Muscle of leg (tissue), 11 donors: ENCODE measurements around the gene C9orf50. TPM values are rescaled to one million over a fixed set of nuclear protein-coding genes. Genes with fewer than 3 reads are reported as not detected.

Experiments
- DNase-seq: peaks from one replicate; pipeline ENCODE4 v3.0.0; 2013
- H3K27ac ChIP-seq: one replicate; pipeline ENCODE4 v1.5.1; 2013; ENCODE audit warnings: mild to moderate bottlenecking, low read length, control low read depth
- H3K27me3 ChIP-seq: one replicate; pipeline ENCODE4 v1.6.1; 2013; ENCODE audit warnings: low read length; ENCODE audit not compliant: control insufficient read depth, insufficient read depth
- H3K36me3 ChIP-seq: one replicate; pipeline ENCODE4 v1.6.1; 2013; ENCODE audit warnings: low read length; ENCODE audit not compliant: control insufficient read depth, insufficient read depth
- H3K4me1 ChIP-seq: one replicate; pipeline ENCODE4 v1.6.1; 2013; ENCODE audit warnings: low read length; ENCODE audit not compliant: control insufficient read depth, insufficient read depth
- H3K4me3 ChIP-seq: one replicate; pipeline ENCODE4 v1.5.1; 2013; ENCODE audit warnings: low read length, control low read depth
- H3K9me3 ChIP-seq: replicated peaks from 2 replicates; pipeline ENCODE4 v1.6.1; 2013; ENCODE audit warnings: low read depth, low read length; ENCODE audit not compliant: control insufficient read depth
- WGBS: methylation state at CpG from one replicate; pipeline ENCODE4 v1.1.5; 2013; ENCODE audit warnings: missing lambda C conversion rate; ENCODE audit not compliant: insufficient coverage; 5-methylcytosine and 5-hydroxymethylcytosine counted together
- polyA plus RNA-seq, 8 donors: library from polyadenylated mRNA; unstranded; fragments of 120-200 nt; gene quantifications; one replicate each; pipeline versions ENCODE4 v1.2.1 to v1.2.3, GENCODE V29; 2013; ENCODE audit warnings: inconsistent platforms in 1 of 8, low replicate concordance in 1 of 8; ENCODE audit not compliant: insufficient read length in 8 of 8, insufficient read depth in 1 of 8
- total RNA-seq: library from RNA; stranded (reverse); fragments of 120-200 nt; gene quantifications from one replicate; pipeline ENCODE4 v1.2.4, GENCODE V29; 2013

Gene C9orf50
- total and polyA plus RNA-seq, 9 donors = 0.15 to 0.26 (median 0.19) TPM; not detected in 5

- Histone ChIP-seq H3K4me3 (no peak overlapping the region), H3K36me3 (no peaks in the 10 kb centered on the region), H3K4me1 (peaks cover 25% of the 10 kb centered on the region), H3K27ac (no peak overlapping the region), H3K9me3 (no peaks in the 10 kb centered on the region), H3K27me3 (peaks cover 4% of the 10 kb centered on the region)
- DNase-seq = no peak
- WGBS = 54% methylated on average over 4 of the region's 5 CpGs
Observed at GRCh38 chr9:129591916-129592315, 29.0 kb downstream of the C9orf50 start.

DNA sequence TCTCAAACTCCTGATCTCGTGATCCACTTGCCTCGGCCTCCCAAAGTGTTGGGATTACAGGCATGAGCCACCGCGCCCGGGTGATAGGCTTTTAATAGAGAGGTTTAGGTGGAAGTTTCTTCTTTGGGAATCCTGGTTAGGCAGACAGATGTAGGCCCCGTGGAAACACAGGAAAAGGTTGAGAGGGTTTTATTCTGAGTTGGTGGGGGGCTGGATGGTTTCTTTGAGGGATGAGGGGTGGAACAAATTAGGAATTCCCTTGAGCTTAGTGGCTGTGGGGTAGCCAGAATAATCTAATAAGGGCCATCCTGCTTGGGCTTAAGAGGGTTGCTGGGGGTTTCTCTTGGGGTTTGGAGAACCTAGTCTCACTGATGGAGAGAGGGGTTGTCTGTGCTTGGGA is 30.4 kb downstream of the C9orf50 start:
- H3K9me3 ChIP-seq = no peaks in the 10 kb centered on the region
- peaks cover 19% of the 10 kb centered on the region for H3K4me1 ChIP-seq
- H3K36me3 ChIP-seq = no peaks in the 10 kb centered on the region
- H3K4me3 ChIP-seq = no peak overlapping the region
- H3K27me3 ChIP-seq = no peaks in the 10 kb centered on the region
- H3K27ac ChIP-seq = no peak overlapping the region
- 77% methylated on average over 4 of the region's 6 CpGs for WGBS
- no peak for DNase-seq

GRCh38 chr9:129587487-129588262 is 33.2 kb downstream of the C9orf50 start:
- Histone ChIP-seq H3K9me3 (no peaks in the 10 kb centered on the region), H3K27ac (peak overlapping the region; percentile 65), H3K27me3 (no peaks in the 10 kb centered on the region), H3K4me1 (peaks cover 18% of the 10 kb centered on the region), H3K4me3 (no peak overlapping the region), H3K36me3 (no peaks in the 10 kb centered on the region)
- WGBS = 65% methylated on average over 9 of the region's 23 CpGs
- DNase-seq = peak; percentile 77

GRCh38 chr9:129586685-129587084 is 34.2 kb downstream of the C9orf50 start:
- no peak for DNase-seq

DNA sequence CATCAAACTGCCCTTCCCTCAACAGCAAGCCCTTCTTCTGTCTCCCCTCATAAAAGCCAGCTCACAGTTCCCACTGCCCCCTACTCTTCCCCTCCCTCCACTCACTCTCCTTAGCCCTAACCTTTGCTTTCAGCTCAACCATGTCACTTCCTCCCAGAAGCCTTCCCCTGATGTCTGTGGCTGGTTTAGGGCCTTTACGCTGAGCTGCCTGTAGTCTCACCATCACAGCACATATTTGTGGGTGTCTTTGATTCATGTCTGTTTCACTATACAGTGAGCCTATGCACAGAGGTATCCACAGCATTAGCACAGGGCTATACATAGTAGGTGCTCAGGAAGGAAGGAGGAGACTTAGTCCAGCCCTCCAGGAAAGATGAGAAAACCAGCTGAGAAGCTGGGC is 34.7 kb downstream of the C9orf50 start:
- H3K4me3 ChIP-seq = no peak overlapping the region
- no peaks in the 10 kb centered on the region for H3K27me3 ChIP-seq
- WGBS = no CpG with 5 or more reads among the region's 1 CpG
- no peak for DNase-seq
- H3K27ac ChIP-seq = peak overlapping the region; percentile 13
- no peaks in the 10 kb centered on the region for H3K9me3 ChIP-seq
- no peaks in the 10 kb centered on the region for H3K36me3 ChIP-seq
- peaks cover 18% of the 10 kb centered on the region for H3K4me1 ChIP-seq

More at GRCh38 chr9:129586685-129587084, 34.2 kb downstream of the C9orf50 start:
- peak overlapping the region; percentile 65 for H3K27ac ChIP-seq
- H3K4me3 ChIP-seq = no peak overlapping the region
- H3K4me1 ChIP-seq = peaks cover 18% of the 10 kb centered on the region
- no peaks in the 10 kb centered on the region for H3K36me3 ChIP-seq
- no peaks in the 10 kb centered on the region for H3K27me3 ChIP-seq
- WGBS = 44% methylated on average over 5 of the region's 8 CpGs
- no peaks in the 10 kb centered on the region for H3K9me3 ChIP-seq

GRCh38 chr9:129585352-129585751 is 35.5 kb downstream of the C9orf50 start:
- H3K36me3 ChIP-seq = no peaks in the 10 kb centered on the region
- DNase-seq = no peak
- H3K27ac ChIP-seq = no peak overlapping the region
- WGBS = 100% methylated on average over 1 of the region's 1 CpG
- no peaks in the 10 kb centered on the region for H3K27me3 ChIP-seq
- peaks cover 18% of the 10 kb centered on the region for H3K4me1 ChIP-seq
- peaks cover 3% of the 10 kb centered on the region for H3K9me3 ChIP-seq
- H3K4me3 ChIP-seq = no peak overlapping the region

DNA sequence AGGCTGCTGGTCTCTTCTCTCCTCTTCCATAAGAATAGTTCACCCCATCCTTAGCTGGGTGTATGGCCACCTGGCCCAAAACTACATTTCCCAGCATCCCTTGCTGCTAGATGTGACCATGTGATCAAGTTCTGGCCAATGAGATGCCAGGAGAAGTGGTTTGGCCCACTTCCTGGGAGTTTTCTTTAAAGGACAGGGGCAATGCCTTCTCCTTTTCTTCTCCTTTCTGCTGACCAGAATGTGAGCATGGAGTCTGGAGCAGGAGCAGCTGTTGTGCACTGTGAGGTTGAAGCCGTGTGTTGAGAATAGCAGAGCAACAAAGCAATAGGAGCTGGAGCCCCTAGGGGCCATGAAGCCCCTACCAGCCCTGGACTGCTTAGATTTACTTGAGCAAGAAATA is 36.8 kb downstream of the C9orf50 start:
- Histone ChIP-seq H3K4me3 (no peak overlapping the region), H3K27ac (no peak overlapping the region)
- peak; percentile 91 for DNase-seq

GRCh38 chr9:129583308-129584038 is 37.4 kb downstream of the C9orf50 start:
- Histone ChIP-seq H3K4me3 (no peak overlapping the region), H3K4me1 (peaks cover 18% of the 10 kb centered on the region), H3K36me3 (no peaks in the 10 kb centered on the region), H3K9me3 (peaks cover 3% of the 10 kb centered on the region), H3K27ac (no peak overlapping the region), H3K27me3 (no peaks in the 10 kb centered on the region)
- no peak for DNase-seq
- WGBS = 100% methylated on average over 1 of the region's 10 CpGs

More for the DNA sequence above, 36.8 kb downstream of the C9orf50 start:
- 80% methylated on average over 1 of the region's 1 CpG for WGBS
- H3K4me1 ChIP-seq = peaks cover 18% of the 10 kb centered on the region
- no peaks in the 10 kb centered on the region for H3K27me3 ChIP-seq
- H3K36me3 ChIP-seq = no peaks in the 10 kb centered on the region
- H3K9me3 ChIP-seq = peaks cover 3% of the 10 kb centered on the region

- H3K4me1 ChIP-seq = peaks cover 15% of the 10 kb centered on the region
- H3K4me3 ChIP-seq = no peak overlapping the region
- H3K27ac ChIP-seq = no peak overlapping the region
- peaks cover 3% of the 10 kb centered on the region for H3K9me3 ChIP-seq
- WGBS = no CpG with 5 or more reads among the region's 3 CpGs
- no peaks in the 10 kb centered on the region for H3K27me3 ChIP-seq
- H3K36me3 ChIP-seq = no peaks in the 10 kb centered on the region
- DNase-seq = no peak
Observed at GRCh38 chr9:129582855-129583254, 38.0 kb downstream of the C9orf50 start.

DNA sequence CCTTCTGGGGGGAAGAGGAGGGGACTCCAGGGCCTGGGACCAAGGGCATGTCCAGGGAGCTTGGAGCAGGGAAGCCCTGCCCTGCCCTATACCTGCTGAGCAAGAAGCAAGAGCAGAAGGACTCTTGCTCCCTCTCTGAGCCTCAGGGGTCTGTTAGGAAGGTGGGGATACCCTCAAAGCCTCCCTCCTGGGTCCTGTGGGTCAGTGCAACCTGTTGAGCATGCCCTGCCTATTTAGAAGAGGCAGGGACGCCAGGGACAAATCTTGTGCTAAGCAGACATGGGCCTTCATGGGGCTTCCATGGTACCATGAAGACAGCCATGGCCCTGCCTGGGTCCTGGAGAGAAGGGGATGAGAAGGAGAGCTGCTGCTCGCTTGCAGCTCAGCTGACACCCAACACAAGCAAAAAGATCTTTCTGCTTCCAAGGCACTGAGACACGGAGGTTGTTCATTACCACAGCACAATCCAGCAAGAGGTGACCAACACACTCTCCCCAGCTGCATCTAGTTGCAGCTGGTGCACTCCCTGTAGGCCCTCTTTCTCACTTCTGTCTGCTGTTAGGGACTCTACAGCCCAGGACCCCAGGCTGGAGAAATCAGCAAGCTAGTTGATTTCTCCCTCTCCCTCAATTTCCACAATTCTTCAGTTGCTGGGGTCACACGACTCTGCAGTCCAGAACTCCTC is 39.3 kb downstream of the C9orf50 start:
- H3K4me1 ChIP-seq = peaks cover 13% of the 10 kb centered on the region
- no peak overlapping the region for H3K4me3 ChIP-seq
- no peaks in the 10 kb centered on the region for H3K27me3 ChIP-seq
- no peak for DNase-seq
- no peak overlapping the region for H3K27ac ChIP-seq
- H3K9me3 ChIP-seq = peaks cover 3% of the 10 kb centered on the region
- H3K36me3 ChIP-seq = no peaks in the 10 kb centered on the region
- WGBS = 10% methylated on average over 2 of the region's 4 CpGs
